Tibial nerve (tissue), 4 donors: ENCODE data around the gene THSD4.

Experiments used
- CTCF ChIP-seq, 5 experiments: fragments of 200-600 bp in 3 of 5; fragments of 450-650 bp in 2 of 5; sonication (generic) in 3 of 5; IDR thresholded peaks; one replicate each; pipeline ENCODE4 v1.5.1; 2016 to 2019; ENCODE audit warnings: antibody characterized with exemption in 5 of 5, mild to moderate bottlenecking in 3 of 5, moderate library complexity in 2 of 5
- EP300 ChIP-seq, 2 donors: sonication (generic); formaldehyde crosslinking; IDR thresholded peaks; one replicate each; pipeline ENCODE4 v1.6.1; 2017; ENCODE audit warnings: antibody characterized with exemption in 2 of 2, mild to moderate bottlenecking in 1 of 2
- POLR2A ChIP-seq, 2 donors: fragments of 450-650 bp; IDR thresholded peaks; one replicate each; pipeline ENCODE4 v1.6.1; 2017; ENCODE audit warnings: antibody characterized with exemption in 2 of 2, mild to moderate bottlenecking in 2 of 2, moderate library complexity in 2 of 2

- TF ChIP-seq POLR2A (IDR thresholded peaks at IDR 0.05) (no peak), CTCF (IDR thresholded peaks at IDR 0.05) (no peak), EP300 (IDR thresholded peaks at IDR 0.05) (no peak)
Observed at GRCh38 chr15:71104636-71105035, 10.6 kb upstream of the THSD4 start.
